HFF-Myc (cell line): ENCODE results near the gene FEM1B.

Experiments used
- DNase-seq: peaks from one replicate; pipeline ENCODE4 v3.0.0-alpha.2; 2011; ENCODE audit warnings: low read depth; ENCODE audit errors: extremely low read depth
- H3K4me3 ChIP-seq: replicated peaks from 2 replicates; pipeline ENCODE4 v1.5.1; 2011; ENCODE audit warnings: low read depth, mild to moderate bottlenecking, control low read depth, low read length
- TF ChIP-seq, protein P1 (sequence below): IDR thresholded peaks from 2 replicates; pipeline ENCODE4 v1.5.1; 2012; ENCODE audit warnings: mild to moderate bottlenecking, low read depth, low read length, control low read depth; ENCODE audit errors: missing control alignments

FEM1B gene

GRCh38 chr15:68322796-68323195, 45.3 kb downstream of the FEM1B start:
- no peak overlapping the region for H3K4me3 ChIP-seq
- TF ChIP-seq, protein P1, sequence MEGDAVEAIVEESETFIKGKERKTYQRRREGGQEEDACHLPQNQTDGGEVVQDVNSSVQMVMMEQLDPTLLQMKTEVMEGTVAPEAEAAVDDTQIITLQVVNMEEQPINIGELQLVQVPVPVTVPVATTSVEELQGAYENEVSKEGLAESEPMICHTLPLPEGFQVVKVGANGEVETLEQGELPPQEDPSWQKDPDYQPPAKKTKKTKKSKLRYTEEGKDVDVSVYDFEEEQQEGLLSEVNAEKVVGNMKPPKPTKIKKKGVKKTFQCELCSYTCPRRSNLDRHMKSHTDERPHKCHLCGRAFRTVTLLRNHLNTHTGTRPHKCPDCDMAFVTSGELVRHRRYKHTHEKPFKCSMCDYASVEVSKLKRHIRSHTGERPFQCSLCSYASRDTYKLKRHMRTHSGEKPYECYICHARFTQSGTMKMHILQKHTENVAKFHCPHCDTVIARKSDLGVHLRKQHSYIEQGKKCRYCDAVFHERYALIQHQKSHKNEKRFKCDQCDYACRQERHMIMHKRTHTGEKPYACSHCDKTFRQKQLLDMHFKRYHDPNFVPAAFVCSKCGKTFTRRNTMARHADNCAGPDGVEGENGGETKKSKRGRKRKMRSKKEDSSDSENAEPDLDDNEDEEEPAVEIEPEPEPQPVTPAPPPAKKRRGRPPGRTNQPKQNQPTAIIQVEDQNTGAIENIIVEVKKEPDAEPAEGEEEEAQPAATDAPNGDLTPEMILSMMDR: no peak
- DNase-seq: no peak

GRCh38 chr15:68325726-68326125, 48.2 kb downstream of the FEM1B start:
- H3K4me3 ChIP-seq: no peak overlapping the region
- DNase-seq: no peak
- TF ChIP-seq, protein P1: no peak

GRCh38 chr15:68326711-68327354, 49.3 kb downstream of the FEM1B start:
- TF ChIP-seq, protein P1: no peak
- H3K4me3 ChIP-seq: no peak overlapping the region
- no peak for DNase-seq

DNA sequence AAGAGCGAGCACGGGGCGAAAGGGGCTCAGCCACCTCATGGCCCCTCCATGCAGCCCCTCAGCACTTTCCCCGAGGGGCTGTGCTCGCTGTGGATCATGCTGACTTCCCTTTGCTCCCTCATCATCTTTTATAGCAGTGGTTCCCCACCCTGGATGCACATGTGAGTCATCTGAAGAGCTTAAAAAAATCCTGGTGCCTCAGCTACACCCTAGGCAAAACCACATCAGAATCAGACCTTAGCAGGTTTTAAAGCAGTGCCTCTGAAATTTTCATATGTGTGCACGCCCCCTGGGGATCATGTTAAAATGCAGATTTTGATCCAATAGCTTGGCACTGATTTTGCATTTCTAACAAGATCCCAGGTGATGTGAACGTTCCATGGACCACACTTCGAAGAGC, 50.9 kb downstream of the FEM1B start:
- H3K4me3 ChIP-seq: no peak overlapping the region
- TF ChIP-seq, protein P1: no peak

GRCh38 chr15:68328964-68329363, 51.4 kb downstream of the FEM1B start:
- no peak overlapping the region for H3K4me3 ChIP-seq
- DNase-seq: no peak
- TF ChIP-seq, protein P1: no peak

More for the DNA sequence above, 50.9 kb downstream of the FEM1B start:
- DNase-seq: no peak

DNA sequence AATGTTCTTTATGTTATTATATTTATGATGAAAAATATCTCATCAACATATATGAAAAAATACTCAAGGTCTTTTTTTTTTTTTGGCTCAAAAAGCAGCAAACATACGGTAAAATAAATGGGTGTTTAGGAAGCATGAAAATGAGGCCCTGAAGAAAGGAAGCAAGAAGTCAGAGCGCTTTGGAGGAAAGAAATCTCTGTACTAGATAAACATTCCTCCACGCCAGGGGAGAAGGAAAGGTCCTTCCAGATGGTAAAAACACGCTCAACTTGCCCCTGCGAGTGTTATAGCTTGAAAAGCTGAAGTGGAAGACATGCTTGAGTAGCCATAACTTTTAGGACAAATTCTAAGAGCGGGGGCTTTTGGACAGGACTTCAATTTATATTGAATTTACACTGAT, 52.9 kb downstream of the FEM1B start:
- no peak overlapping the region for H3K4me3 ChIP-seq
- no peak for DNase-seq
- TF ChIP-seq, protein P1: no peak

DNA sequence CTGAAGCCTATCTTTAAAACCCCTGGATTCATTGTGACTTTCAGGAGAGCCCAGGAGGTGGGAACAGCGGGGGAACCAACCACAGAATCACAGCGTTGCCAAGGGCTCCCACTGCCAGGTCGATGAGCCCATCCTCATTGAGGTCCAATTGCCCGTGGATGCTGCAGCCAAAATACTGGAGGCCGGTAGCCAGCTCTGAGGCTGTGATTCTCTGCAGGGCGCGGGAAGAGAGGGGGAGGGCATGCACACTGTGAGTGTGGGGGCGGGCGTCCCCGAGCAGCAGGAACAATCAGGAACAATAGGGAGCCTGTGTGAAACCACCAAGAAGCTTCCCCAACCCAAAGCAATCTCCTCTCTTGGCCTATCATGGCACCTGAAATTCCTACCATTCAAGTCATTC, 53.4 kb downstream of the FEM1B start:
- no peak overlapping the region for H3K4me3 ChIP-seq
- DNase-seq: no peak
- TF ChIP-seq, protein P1: no peak
